Muscle of back (tissue), 11 donors: Measurements from ENCODE around the gene LYPD6. TPM values are rescaled to one million over a fixed set of nuclear protein-coding genes. Genes with fewer than 3 reads are reported as not detected.
"Not testable (repeated sequence)": the region's sequence is repeated elsewhere in the genome, so short reads cannot be mapped to it uniquely, and the experiment has no call there.

Experiments
- DNase-seq, 3 donors: peaks; one replicate each; pipeline versions ENCODE4 v3.0.0 to v3.0.0-alpha.2; 2013
- polyA plus RNA-seq, 10 donors: library from polyadenylated mRNA; unstranded; fragments of 120-200 nt; gene quantifications; one replicate each; pipeline ENCODE4 v1.2.1, GENCODE V29; 2013; ENCODE audit not compliant: insufficient read length in 10 of 10

The LYPD6 gene
- polyA plus RNA-seq, 10 donors, result 2.0 to 8.9 (median 2.4) TPM

GRCh38 chr2:149506808-149507207 is 176.4 kb downstream of the LYPD6 start:
- DNase-seq, result not testable (repeated sequence)

- no peak for DNase-seq
These were observed 177.6 kb downstream of the LYPD6 start for GRCh38 chr2:149507974-149508373.

GRCh38 chr2:149513461-149513860 is 183.1 kb downstream of the LYPD6 start:
- DNase-seq, result no peak
